Right renal cortex interstitium (tissue), 3 donors: Measurements from ENCODE around the gene TSSK2. TPM values are rescaled to one million over a fixed set of nuclear protein-coding genes. Genes with fewer than 3 reads are reported as not detected.

ENCODE experiments used
- DNase-seq, 3 donors: peaks; one replicate each; pipeline ENCODE4 v3.0.0-alpha.2; 2013; ENCODE audit warnings: low read depth in 3 of 3, low spot score in 2 of 3
- polyA plus RNA-seq, 3 donors: library from polyadenylated mRNA; unstranded; fragments of 120-200 nt; gene quantifications; one replicate each; pipeline ENCODE4 v1.2.1, GENCODE V29; 2013; ENCODE audit not compliant: insufficient read length in 3 of 3

TSSK2 gene
- polyA plus RNA-seq, 3 donors = 0.14 to 0.28 TPM; not detected in 1

DNA sequence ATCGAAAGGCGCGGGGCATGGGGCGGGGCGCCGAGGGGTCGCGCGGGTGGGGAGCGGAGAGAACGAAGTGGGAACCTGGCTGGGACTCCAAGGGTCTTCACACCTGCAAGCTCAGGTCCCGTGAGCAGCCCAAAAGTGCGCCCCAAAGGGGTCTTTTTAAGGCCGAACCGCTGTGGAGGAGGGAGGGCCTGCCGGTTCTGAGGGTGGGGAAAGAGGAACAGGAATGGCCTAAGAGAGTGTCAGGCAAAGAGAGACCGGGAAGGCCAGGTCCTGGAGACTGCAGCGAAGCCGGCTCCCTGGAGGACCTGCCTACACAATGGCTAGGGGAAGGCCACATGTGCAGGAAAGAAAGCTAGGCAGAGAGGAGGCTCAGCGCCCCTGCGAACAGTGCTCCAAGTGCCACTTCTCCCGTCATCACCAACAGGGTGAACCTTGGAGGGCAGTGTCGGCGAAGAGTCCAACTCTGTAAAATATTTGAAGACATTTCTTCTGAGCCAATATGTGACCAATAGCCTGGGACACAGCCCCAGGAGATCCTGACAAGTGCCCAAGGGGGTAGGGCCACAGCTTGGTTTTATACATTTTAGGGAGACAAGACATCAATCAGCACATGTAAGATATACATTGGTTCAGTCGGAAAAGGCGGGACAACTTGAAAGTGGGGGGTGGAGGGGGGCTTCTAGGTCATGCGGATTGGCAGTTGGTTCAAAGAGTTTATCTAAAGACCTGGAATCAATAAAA lies 8.2 kb upstream of the TSSK2 start:
- no peak for DNase-seq

DNA sequence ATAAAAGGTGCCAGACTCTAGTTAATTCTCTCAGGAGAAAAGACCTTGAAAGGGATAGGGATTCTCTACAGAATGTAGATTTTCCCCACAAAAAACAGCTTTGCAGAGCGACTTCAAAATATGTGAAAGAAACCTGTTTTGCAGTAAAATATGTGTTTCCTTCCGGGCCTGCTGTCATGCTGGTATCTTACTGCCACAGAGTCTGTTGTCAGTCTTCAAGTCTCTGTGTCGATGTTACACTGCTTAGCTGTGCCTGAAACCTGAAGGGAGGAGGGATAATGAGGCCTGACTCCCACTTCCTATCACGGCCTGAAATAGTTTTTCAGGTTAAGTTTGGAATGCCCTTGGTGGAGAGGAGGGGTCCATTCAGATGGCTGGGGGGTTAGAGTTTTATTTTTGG lies 7.2 kb upstream of the TSSK2 start:
- no peak for DNase-seq

DNA sequence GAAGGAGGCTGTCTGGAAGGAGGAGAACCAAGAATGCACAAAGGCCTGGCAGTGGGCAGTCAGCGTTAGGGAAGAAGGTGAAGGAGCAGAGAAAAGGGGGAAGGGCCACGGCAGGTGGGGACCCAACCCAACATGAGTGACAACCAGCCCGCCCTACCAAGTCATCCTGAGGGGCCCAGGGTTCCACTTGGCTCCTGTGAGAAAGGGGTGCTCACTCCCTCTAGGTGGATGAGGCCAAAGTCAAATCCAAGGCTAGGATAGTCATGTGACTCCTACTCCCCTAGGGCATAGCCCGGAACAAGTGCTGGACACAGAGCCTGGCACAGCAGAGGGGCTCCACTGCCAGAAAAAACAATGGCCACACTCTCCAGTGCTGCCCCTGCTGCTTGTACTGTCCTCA lies 6.7 kb upstream of the TSSK2 start:
- DNase-seq = no peak

DNA sequence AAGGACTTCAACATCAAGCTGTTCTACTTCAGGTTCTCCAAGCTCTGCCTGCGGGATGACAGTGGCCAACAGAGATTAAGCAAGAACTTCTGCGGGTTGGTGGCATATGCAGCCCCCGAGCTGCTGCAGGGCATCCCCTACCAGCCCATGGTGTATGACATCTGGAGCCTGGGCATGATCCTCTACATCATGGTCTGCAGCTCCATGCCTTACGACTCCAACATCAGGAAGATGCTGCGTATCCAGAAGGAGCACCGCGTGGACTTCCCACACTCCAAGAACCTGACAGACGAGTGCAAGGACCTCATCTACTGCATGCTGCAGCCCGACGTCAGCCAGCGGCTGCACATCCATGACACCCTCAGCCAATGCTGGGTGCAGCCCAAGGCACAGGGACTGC lies 6.1 kb upstream of the TSSK2 start:
- no peak for DNase-seq

DNA sequence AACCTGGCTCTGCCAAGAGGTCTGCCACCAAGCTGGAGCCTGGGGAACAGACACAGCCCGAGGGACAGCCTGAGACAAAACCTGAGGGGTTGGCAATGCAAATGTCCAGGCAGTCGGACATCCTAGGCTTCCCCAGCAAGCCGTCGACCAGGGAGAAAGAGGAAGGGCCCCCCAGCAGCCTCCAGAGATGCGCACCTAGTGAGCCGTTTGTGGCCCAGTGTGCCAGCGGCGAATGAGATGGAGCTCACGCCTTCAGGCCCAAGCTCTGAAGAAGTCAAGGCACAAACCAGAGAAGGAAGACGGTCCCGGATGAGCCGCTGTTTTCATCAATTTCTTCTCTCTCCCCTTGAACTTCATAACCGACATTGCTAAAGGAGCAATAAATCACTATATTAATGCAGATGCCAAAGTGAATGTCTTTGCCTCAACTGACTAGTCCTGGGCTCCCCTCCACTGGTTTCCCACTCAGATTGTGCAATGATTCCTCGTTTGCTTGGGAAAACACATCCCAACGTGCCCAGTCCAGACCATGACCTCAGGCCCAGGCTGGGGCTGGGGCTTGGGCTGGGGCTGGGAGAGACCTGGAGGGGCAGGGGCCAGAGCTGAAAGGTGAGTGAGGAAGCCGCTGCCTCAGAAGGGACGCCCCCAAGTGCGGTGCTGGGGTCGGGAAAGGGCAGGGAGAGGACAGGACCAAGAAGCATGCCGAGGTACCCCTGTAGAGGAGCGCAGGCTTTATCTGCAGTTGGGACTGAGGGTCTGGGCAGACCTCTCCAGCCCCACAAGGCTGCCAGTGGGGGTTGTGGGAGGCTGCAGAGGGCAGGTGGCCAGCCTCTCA lies 5.4 kb upstream of the TSSK2 start:
- DNase-seq = no peak

DNA sequence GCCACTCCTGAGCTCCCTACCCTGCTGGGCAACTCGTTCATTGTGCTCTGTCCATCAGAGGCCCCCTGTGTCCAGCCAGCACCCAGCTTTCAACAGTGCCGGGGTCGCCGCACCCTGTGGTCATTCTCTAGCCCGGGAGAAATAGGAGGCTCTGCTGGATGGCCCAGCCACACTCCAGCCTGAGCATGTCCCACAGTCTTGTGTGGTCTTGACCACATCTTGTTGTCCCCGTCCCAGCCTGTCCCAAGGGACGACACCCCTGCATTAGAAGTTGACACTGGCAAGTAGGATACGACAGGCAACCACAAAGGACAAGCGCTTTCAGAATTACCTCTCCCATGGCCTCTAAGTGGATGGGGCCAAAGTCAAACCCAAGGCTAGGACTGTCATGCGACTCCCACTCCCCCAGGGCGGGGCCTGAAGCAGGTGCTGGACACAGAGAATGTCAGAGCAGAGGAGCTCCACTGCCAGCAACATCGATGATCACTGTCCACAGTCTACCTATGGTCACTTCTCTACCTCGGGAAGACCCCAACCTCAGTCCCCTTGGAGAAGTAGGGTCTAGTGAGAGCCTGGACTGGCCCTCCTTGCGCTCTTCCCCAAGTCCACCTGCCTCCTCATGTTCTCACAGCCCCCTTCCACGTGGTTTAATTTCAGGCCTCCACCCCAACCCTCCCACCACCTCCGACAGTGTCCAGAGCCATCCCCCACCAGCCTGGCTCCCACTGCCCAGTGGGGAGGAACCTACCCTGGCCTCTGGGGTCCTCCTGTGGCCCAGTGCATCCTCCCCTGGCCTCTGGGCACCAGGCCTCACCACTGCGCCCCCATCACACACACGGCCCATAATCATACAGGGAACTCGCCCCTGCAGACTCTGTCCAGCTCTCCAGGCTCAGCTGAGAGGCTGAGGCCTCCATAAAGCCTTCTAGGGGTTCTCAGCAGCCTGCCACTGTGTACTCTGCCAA lies 4.5 kb upstream of the TSSK2 start:
- no peak for DNase-seq

DNA sequence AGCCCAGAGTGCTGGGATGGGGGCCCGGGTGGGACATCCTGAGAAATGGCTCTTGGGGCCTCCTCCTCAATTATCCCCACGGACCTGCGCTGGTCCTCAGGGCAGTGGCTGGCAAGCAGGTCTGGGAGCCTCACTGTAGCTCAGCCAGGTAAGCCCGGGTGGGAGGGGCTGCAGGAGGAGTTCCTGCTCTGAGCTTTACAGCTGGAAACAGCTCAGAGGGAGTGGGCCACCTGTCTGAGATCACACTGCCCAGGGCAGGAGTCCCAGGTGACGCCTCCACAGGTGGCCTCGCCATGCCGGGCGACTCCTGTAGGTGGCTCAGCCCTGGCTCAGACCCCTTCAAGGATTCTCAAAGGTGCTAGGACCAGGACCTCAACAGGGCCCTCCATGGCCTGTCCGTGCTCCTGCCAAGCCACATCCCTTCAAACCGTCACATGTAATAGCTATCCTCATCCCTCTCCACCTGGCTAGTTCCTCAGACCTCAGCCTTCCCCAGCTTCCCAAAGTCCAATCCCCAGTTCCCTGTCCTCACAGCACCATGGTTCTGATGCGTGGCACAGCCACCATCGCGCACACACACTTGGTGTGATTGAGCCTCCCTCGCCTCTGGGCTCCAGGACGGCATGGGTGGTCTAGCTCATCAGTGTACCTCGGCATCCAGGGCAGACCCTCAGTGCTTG lies 3.6 kb upstream of the TSSK2 start:
- DNase-seq = no peak

DNA sequence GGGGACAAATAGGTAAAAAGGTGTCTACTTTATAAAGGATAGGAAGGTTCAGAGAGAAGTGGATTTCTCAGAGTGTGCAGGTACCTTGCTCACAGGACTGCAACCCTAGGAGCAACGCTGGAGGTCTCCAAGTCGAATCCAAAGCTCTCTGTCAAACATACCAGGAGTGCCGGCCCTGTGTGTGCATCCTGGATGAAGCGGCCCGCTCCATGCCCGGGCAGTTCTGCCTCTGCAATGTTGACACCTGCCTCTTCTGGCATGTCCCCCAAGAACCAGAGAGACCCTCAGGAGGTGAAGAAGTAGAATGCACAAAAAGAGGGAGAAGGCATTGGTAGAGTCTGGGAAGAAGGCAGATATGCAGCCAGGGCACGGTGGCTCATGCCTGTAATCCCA lies 3.1 kb upstream of the TSSK2 start:
- DNase-seq = no peak

DNA sequence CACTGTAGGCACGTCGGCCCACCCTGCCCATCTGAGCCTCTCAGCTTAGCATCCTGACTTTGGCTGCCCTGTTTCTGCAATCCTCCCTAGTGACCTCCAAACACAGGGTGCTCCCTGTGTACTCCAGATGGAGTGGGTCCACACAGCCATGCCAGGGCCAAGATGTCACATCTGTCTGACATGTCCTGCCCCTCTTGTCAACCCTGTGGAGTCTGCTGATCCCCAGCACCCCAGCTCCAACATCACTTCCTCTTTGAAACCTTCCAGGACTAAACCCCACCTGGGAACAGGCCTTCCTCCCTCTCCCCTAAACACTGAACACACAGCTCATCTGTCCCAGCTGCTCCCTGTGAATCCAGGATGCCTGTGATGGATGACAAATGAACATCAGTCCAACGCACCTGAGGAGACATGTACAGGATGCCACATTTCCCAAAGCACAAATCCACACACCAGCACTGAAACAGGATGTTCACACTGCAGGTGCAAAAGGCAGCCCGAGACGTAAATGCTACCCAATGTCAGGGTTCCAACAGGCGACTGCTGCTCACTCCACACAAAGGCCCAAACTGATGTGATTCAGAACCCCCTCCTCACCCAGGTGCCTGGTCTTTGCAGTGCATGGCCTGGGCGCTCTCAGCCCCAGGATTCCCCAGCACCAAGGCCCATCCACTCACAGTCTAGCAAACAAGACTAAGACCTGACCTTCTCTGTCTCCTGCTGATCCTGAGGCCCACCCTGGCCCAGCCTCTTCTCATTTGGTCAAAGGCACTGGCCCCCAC lies 2.0 kb upstream of the TSSK2 start:
- DNase-seq = no peak

DNA sequence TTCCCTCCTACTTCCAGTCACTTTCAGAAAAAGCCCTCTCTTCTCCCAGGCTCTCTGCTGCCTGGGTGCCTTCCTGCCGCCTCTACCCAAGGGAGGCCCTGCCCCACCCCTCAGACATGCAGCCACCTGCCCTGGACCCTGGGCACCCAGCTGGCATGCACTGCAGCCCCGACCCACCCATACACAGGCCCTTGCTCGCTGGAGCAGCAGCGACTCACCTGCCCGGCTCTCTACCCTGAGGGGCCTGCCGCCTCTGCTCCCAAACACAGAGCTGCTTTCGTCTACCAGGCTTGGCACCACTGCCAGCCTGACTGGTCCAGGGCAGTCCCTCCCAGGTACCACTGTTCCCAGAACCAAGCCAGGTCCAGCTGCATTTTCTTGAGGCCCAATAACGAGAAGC lies 1.2 kb upstream of the TSSK2 start:
- no peak for DNase-seq

DNA sequence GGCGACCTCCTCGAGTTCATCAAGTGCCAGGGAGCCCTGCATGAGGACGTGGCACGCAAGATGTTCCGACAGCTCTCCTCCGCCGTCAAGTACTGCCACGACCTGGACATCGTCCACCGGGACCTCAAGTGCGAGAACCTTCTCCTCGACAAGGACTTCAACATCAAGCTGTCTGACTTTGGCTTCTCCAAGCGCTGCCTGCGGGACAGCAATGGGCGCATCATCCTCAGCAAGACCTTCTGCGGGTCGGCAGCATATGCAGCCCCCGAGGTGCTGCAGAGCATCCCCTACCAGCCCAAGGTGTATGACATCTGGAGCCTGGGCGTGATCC lies 542 bp downstream of the TSSK2 start:
- no peak for DNase-seq

DNA sequence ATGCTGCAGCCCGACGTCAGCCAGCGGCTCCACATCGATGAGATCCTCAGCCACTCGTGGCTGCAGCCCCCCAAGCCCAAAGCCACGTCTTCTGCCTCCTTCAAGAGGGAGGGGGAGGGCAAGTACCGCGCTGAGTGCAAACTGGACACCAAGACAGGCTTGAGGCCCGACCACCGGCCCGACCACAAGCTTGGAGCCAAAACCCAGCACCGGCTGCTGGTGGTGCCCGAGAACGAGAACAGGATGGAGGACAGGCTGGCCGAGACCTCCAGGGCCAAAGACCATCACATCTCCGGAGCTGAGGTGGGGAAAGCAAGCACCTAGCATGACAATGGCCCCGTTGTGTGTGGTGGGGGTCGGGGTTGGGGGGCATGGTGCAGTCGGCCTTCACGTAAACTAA lies 1.0 kb downstream of the TSSK2 start:
- DNase-seq = no peak

DNA sequence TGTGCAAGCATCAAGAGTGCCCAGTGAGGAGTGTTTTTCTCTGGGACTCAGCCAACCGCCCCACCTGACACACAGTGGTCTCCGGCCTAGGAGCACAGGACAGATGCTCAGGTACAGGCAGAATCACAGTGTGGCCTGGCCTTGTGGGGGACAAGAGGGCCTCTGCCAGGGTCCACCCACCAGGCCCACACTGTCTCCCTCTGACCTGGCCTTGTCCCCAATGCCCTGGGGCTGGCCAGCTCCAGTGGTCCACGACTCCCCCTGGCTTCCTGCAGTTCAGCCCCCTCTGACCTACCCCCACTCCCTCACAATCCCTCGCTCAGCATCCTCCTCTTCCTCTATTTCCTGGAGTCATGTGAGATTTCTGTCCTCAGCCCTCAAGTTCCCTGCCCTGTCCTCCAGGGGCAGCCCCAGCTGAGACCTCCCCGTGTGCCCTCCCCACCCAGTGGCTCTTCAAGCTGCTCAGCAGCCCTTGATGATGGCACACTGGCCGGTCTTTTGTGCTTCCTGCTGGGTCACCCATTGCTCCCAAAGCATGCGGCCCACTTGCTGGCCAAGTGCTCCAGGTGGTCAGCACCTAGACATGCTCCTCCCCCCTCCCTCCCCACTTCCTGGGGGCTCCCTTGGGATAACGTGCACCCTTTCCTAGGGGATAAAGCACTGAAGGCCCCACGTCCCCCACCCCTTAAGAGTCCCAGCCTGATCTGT lies 1.7 kb downstream of the TSSK2 start:
- no peak for DNase-seq

DNA sequence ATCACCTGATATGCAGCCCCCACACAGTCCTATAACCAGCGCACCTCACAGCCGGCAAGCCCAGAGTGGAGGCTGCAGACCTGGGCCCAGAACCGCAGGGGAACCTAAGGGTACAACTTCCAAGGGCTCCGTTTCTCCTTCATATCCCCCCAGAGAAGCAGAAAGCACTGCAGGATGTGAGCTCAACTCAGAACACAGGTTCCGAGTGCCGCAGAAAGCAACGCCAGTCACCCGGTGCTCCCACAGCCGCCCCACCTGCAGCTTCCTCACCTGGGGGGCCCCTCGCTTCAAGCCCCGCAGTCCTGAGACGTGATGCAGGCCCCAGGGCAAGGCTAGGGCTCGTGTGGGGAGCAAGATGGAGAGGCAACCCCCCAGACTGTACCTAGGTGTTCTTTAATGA lies 2.5 kb downstream of the TSSK2 start:
- no peak for DNase-seq

DNA sequence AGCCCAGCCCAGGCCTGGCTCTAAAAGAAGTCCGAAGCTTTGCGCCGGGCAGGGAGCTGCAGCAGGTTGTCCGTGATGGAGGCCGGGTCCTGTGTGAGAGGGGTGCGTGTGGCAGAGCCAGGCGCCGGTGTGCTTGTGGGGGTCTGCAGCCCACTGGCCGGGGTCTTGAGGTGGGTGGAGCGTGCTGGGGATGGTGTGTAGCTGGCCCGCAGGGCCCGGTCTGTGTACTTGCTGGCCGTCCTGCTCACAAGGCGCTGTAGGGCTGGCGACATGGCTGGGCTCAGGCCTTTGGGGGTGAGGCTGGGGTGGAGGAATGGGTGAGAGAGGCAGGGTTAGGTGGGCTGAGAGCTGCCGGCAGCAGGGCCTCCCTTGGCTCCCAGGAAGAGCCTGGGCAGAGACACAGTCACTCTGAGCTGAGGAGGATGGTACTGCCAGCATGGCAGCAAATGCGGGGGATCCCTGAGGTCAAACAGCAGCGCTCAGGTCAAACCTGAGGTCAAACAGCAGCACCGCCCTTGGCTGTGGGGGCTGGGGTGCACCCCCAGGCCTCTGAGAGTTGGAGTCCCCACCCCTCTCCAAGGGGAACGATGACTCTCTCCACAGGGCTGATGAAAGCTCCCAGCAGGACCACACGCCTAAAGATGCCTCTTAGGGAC lies 3.2 kb downstream of the TSSK2 start:
- DNase-seq = no peak

DNA sequence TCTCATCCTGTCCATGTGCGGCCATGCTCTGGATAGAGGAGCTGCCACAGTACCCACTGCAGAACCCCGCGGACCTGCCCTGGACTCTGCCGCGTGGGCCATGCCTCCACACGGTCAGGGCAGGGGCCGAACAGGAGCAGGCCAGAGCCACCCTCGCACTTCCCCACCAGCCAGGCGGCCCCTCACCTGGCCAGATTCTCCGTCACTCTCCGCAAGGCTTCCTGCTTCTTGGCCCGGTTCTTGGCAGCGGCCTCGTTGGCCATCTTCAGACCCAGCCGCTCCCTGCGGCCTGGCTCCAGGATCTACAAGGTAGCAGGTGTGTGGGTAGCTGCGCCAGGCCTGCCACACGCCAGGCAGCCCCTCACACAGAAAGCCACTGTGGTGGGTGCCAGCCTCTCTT lies 3.8 kb downstream of the TSSK2 start:
- no peak for DNase-seq

DNA sequence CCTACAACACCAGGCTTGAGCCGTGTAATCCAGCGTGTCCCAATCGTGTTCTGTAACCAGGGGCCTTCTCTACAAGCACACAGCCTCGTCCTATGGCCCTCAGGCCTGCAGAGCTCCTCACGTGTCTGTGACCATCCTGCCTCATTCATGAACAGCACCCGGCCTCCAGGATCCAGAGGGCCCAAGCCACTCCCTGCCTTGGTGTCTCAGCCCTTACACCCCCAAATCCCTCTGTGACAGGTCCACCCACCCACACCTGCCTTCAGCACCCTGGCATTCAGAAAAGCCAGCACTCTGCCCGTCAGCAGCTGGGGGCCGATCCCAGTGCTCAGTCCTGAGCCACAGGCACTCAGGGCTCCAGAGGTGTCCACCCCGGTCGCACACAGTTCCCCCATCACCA lies 5.8 kb downstream of the TSSK2 start:
- DNase-seq = no peak

DNA sequence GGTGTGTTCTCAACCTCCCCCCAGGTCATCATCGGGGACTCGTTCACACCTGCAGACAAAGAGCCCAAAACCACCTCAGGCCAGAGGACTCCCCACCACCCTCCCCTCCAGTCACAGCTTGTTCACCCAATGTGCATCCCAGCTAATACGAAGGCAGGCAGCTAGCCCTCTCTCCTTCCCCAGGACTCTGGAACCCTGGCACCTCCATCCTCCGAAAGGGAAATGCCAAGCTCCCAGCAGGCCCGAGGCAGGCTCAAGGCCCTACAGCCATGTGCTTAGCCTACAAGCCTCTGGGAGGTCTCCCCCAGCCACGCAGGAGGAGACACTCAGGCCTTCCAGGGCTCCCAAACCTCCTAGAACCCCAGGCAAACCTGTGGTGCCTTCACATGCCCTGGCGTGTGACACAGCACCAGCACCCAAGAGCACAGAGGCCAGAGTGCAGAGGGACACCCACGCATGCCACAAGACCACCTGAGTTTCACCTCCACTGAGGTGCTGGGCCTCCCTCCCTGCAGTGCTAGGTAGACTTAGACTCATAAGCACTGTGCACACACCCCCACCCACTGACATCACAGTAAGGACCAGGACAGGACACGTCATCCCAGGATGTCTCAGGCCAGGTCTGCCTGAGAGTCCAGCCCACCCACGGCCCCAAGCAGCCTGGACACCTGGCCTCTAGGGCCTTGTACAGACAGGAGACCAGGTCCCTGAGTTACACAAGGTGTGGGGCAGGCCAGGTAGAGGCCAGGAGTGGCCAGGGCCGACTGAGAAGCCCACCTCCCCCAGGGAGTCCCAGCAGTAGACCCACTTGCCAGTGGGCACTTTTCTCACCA lies 6.5 kb downstream of the TSSK2 start:
- no peak for DNase-seq
